KMS-11 (cell line): ENCODE results near the gene WDFY1.

Experiments
- H2AFZ ChIP-seq: fragments of 200-600 bp; sonication (generic); 2 replicates; pipeline ENCODE4 v1.6.1; 2016; ENCODE audit warnings: antibody characterized with exemption, mixed run types, low read depth
- H3K27ac ChIP-seq: fragments of 200-600 bp; sonication (generic); 2 replicates; pipeline ENCODE4 v1.6.1; 2016; ENCODE audit warnings: mild to moderate bottlenecking, mixed run types
- H3K27me3 ChIP-seq: fragments of 200-600 bp; sonication (generic); 2 replicates; pipeline ENCODE4 v1.6.1; 2017; ENCODE audit warnings: mild to moderate bottlenecking, low read depth, mixed run types, moderate library complexity; ENCODE audit not compliant: insufficient read depth
- H3K36me3 ChIP-seq: fragments of 200-600 bp; sonication (generic); 2 replicates; pipeline ENCODE4 v1.6.1; 2017; ENCODE audit warnings: mild to moderate bottlenecking, mixed run types; ENCODE audit not compliant: insufficient read depth
- H3K4me1 ChIP-seq: fragments of 200-600 bp; sonication (generic); 2 replicates; pipeline ENCODE4 v1.6.1; 2016; ENCODE audit warnings: mild to moderate bottlenecking, low read depth, mixed run types; ENCODE audit not compliant: poor library complexity, severe bottlenecking
- H3K4me2 ChIP-seq: fragments of 200-600 bp; sonication (generic); 2 replicates; pipeline ENCODE4 v1.7.0; 2016; ENCODE audit warnings: mild to moderate bottlenecking, mixed run types
- H3K4me3 ChIP-seq: fragments of 200-600 bp; sonication (generic); IDR thresholded peaks from 2 replicates; pipeline ENCODE4 v1.6.1; 2017; ENCODE audit warnings: low read depth, low read length, mixed read lengths; ENCODE audit not compliant: insufficient read depth
- H3K79me2 ChIP-seq: fragments of 200-600 bp; sonication (generic); 2 replicates; pipeline ENCODE4 v1.6.1; 2016; ENCODE audit warnings: low read depth, mixed run types; ENCODE audit not compliant: insufficient read depth
- H3K9ac ChIP-seq: fragments of 200-600 bp; sonication (generic); 2 replicates; pipeline ENCODE4 v1.6.1; 2016; ENCODE audit warnings: mild to moderate bottlenecking, mixed run types
- H4K20me1 ChIP-seq: fragments of 200-600 bp; sonication (generic); 2 replicates; pipeline ENCODE4 v1.6.1; 2016; ENCODE audit warnings: mild to moderate bottlenecking, mixed run types; ENCODE audit not compliant: insufficient read depth
- CTCF ChIP-seq: fragments of 200-600 bp; sonication (generic); conservative IDR thresholded peaks from 2 replicates; pipeline ENCODE4 v1.6.1; 2017; ENCODE audit warnings: low read depth, mild to moderate bottlenecking, antibody characterized with exemption, low read length, moderate library complexity, mixed read lengths

The WDFY1 gene

GRCh38 chr2:223887127-223887526 lies 58.0 kb downstream of the WDFY1 start:
- no peak for TF ChIP-seq CTCF
- no peak overlapping the region for H3K9ac ChIP-seq
- H3K27me3 ChIP-seq = no peaks in the 10 kb centered on the region
- no peaks in the 10 kb centered on the region for H3K36me3 ChIP-seq
- H3K4me1 ChIP-seq = no peaks in the 10 kb centered on the region
- no peak overlapping the region for H3K4me3 ChIP-seq
- no peak overlapping the region for H3K4me2 ChIP-seq
- H3K79me2 ChIP-seq = no peaks in the 10 kb centered on the region
- no peak overlapping the region for H2AFZ ChIP-seq
- no peaks in the 10 kb centered on the region for H4K20me1 ChIP-seq
- no peak overlapping the region for H3K27ac ChIP-seq

GRCh38 chr2:223886726-223887125 lies 58.4 kb downstream of the WDFY1 start:
- Histone ChIP-seq H3K4me1 (no peaks in the 10 kb centered on the region), H3K4me3 (no peak overlapping the region), H3K9ac (no peak overlapping the region), H3K36me3 (no peaks in the 10 kb centered on the region), H3K27me3 (no peaks in the 10 kb centered on the region), H3K4me2 (no peak overlapping the region), H4K20me1 (no peaks in the 10 kb centered on the region), H2AFZ (no peak overlapping the region), H3K79me2 (no peaks in the 10 kb centered on the region), H3K27ac (no peak overlapping the region)
- no peak for TF ChIP-seq CTCF

GRCh38 chr2:223884399-223884798 lies 60.7 kb downstream of the WDFY1 start:
- H4K20me1 ChIP-seq = no peaks in the 10 kb centered on the region
- H3K9ac ChIP-seq = no peak overlapping the region

GRCh38 chr2:223882715-223883114 lies 62.4 kb downstream of the WDFY1 start:
- Histone ChIP-seq H2AFZ (no peak overlapping the region), H3K9ac (no peak overlapping the region), H3K36me3 (no peaks in the 10 kb centered on the region), H4K20me1 (no peaks in the 10 kb centered on the region), H3K79me2 (no peaks in the 10 kb centered on the region), H3K4me3 (no peak overlapping the region), H3K4me1 (no peaks in the 10 kb centered on the region), H3K4me2 (no peak overlapping the region), H3K27me3 (no peaks in the 10 kb centered on the region), H3K27ac (no peak overlapping the region)
- no peak for TF ChIP-seq CTCF

More at GRCh38 chr2:223884399-223884798, 60.7 kb downstream of the WDFY1 start:
- H3K4me2 ChIP-seq = no peak overlapping the region
- H3K27me3 ChIP-seq = no peaks in the 10 kb centered on the region
- H2AFZ ChIP-seq = no peak overlapping the region
- no peak overlapping the region for H3K27ac ChIP-seq
- H3K36me3 ChIP-seq = no peaks in the 10 kb centered on the region
- H3K4me3 ChIP-seq = no peak overlapping the region
- H3K79me2 ChIP-seq = no peaks in the 10 kb centered on the region
- no peak for TF ChIP-seq CTCF
- no peaks in the 10 kb centered on the region for H3K4me1 ChIP-seq

GRCh38 chr2:223880796-223881195 lies 64.3 kb downstream of the WDFY1 start:
- Histone ChIP-seq H2AFZ (no peak overlapping the region), H3K4me2 (no peak overlapping the region), H4K20me1 (no peaks in the 10 kb centered on the region), H3K36me3 (no peaks in the 10 kb centered on the region), H3K4me1 (no peaks in the 10 kb centered on the region), H3K79me2 (no peaks in the 10 kb centered on the region), H3K27me3 (no peaks in the 10 kb centered on the region), H3K27ac (no peak overlapping the region), H3K4me3 (no peak overlapping the region), H3K9ac (no peak overlapping the region)
- no peak for TF ChIP-seq CTCF
